Amygdala (tissue), 56 donors: ENCODE measurements around the gene KAZN.

Experiments used
- DNase-seq, 56 donors: peaks; one replicate each; lab custom pipeline; 2025; lab: John Stamatoyannopoulos, UW

The KAZN gene

DNA sequence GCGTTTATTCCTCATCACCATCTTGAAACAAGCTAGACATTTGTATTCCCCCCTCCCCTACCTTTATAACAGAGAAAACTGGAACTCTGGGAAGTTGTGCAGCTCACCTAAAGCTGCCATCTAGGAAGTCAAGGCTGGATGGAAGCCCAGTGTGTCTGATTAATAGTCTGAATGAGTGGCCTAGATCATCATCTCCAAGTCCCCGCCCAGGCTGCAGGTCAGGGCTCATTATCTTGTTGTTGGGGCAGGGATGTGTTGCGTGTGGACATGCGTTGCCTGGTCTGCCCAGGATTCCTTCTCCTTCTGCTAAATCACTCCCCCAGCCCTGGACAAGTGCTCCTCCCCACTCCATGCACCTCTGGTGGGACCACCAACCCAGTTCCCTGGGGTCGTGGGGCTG lies 14.7 kb upstream of the KAZN start:
- DNase-seq, result no peak

DNA sequence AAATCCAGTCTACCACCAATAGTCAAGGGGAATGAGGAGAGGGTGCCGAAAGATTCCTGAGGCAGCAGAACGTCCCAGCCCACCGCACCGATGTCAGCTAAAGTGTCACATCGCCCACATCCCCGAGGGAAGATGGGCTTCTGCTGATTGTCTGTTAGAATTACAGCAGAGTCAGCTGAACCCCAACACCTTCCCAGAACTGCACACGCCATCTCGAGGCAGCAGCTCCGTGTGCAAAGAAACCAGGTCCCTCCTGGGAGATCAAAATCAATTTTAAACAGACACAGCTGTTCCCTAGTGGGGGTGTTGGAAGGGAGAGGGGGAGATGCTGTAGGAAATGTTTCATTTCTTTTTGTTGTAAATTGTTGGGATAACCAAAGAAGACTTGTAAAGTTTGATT lies 12.8 kb upstream of the KAZN start:
- no peak for DNase-seq

DNA sequence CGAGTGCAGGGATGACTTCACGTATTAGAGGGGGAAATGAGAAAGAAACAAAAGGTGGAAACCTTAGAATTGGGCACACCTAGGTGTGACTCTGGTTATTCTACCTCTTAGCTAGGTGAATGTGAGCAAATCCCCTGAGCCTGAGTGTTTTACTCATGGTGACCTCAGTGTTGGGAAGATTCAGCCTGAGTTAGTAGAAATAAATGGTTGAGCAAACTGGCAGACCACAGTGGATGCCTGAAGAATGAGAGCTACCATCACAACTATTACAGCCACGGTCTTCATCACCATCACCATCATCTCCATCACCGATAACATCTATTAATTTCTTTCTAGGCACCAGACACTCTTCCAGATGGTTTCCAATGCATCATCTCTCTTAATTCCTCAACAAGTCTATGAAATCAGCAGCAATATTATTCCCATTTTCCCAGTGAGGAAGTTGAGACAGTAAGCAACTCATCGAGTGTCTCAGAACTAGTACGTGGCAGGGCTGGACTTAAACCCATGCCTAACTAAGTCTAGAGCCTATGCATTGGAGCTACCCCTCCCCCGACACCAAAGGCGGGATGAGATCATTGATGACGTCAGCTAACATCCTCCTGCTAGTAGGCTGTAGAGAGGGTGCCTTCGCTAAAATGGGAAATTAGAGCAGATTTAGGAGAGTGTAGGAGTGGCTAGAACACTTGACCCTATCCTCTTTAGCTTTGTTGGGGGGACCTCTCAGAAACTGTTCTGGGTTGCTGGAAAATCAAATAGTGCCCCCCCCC lies 7.9 kb upstream of the KAZN start:
- no peak for DNase-seq

DNA sequence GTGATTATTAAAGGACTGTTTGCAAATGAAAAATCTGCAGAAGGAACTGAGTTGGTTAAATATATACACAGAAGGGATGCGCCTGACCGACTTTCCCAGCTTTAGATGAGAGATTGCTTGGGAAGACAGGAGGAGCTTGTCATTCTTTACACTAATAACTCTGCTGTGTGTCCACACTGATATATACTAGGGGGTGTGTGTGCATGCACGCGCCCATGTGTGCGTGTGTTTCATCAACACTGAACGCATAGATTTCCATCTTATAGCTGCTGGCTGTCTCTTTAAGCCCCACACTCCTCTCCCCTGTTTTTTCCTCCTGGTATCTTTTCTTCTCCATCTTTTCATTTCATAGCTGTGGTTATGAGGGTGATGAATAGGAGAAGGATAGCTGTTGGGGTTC lies 6.9 kb upstream of the KAZN start:
- no peak for DNase-seq

DNA sequence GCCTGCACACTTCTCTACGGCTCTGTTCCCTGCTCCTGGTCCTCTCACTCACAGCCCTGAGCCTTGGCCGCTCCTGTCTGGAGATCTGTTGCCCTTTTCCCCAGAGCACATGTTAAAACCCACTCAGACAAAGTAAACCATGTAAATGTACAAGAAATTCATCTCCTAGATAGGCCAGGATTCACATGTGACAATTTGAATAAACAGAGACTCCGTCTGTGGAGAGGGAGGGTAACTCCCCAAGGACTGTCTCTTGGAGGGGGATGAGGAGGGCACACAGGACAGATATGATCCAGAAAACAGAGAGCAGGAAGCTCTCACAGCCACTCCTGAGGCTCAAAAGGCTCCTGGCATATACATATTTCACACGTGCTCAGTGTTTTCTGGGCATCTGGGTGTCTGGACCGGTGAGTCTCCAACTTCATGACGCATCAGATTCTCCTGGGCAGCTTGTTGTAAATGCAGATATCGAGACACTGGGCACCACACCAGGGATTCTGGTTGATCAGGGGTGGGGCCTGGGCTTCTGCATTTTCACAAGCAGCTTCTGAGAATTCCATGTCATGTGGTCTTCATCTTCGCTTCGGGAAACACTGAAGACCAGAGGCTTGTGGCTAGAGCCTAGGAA lies 6.4 kb upstream of the KAZN start:
- no peak for DNase-seq

DNA sequence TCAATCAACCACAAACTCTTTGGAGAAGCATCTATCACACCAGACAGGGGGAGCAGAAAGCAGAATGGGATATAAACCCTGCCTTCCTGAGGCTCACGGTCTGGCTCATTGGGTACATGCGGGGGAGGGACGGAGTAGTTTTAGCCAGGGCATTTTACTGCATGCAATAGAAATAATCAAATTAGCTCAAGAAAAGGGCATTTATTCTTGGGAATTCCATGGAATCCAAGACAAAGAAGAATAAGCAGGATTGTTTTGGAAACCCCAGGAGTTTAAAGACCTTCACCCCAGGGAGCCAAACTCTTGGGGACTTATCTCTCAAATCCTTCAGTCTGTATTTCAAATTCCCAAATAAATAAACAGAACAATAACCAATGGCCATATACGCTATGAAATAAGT lies 5.2 kb upstream of the KAZN start:
- DNase-seq, result no peak

DNA sequence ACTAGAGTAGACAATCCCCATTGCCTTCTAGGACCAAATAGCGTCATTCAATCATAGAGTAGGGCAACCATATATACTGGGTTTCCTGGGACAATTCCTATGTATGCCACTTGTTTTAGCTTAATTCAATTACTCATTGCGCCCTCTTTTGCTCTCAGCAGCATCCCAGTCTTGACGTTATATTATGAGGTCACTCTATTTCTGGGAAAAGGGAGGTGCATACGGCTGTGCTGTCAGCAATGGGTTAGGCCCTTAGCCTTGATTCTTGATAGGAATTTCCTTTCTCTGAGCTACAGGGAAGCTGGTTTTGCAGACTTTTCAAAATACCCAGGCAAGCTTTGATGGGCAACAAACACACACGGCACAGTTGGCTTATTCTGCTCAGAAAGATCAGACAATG lies 4.4 kb upstream of the KAZN start:
- DNase-seq, result no peak

DNA sequence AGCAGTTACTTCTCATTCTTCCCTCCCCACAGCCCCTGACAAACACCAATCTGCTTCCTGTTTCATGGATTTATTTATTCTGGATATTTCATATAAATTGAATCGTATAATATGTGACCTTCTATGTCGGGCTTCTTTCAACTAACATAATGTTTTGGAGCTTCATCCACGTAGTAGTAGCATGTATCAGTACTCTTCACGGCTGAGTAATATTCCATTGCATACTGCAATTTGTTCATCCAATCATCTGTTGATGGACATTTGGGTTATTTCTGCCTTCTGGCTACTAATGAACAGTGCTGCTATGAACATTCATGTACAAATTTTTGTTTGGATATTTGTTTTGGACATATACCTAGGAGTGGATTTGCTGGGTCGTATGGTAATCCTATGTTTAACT lies 1.9 kb upstream of the KAZN start:
- no peak for DNase-seq

DNA sequence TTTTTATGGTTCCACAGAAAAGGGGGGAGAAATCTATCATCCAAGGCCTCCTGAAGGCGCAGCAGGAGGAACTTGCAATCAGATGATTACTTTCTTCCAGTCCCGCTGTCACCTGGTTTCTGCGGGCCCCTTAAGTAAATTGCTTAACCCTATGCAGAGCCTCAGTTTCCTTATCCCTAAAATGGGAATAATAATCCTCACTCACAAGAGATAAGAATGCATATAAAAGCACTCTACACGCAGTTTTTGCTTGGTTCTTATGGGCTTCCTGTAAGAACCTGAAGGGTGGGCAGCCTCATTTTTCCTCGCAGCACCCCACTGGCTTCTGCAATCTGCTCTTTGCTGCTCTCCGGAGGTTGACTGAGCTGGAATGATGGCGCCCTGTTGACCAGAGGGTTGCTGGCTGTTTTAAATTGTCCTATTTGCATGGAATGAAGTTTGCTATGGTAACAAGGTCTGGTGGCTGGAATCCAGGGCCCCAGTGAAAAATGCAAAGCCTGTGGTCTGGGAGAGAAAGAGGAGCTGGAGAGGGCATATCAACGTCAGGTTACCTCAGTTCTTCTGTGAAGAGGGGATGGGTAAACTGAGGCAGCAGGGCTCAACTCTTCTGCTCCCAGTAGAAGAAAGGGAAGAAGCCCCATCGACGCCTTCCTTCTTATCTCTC lies 1.0 kb upstream of the KAZN start:
- DNase-seq, result no peak

DNA sequence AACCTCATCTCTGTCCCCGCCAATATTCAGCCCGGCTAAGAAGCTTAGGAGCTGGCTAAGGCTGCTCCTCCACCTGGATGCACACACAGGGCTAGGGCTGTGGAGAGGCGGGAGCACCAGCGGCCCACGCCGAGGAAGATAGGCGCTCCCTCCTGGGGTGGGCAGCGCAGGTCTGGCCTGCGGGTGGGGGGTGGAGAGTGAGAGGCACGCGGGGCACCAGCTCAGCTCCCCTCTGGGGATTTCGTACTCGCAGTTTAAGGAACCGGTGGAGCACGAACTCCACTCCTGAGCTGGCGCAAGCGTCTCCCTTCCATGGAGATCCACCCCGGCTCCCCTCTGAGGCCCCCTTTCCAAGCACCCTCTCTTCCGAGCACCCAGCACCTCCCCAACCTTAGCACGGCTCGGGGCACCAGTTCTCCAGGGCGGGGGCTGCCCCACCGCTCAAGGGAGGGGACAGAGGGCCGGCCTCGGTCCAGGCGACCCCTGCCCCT lies 433 bp upstream of the KAZN start:
- peak in 4 of 56 donors; percentile 38 to 48 (median 46) for DNase-seq

DNA sequence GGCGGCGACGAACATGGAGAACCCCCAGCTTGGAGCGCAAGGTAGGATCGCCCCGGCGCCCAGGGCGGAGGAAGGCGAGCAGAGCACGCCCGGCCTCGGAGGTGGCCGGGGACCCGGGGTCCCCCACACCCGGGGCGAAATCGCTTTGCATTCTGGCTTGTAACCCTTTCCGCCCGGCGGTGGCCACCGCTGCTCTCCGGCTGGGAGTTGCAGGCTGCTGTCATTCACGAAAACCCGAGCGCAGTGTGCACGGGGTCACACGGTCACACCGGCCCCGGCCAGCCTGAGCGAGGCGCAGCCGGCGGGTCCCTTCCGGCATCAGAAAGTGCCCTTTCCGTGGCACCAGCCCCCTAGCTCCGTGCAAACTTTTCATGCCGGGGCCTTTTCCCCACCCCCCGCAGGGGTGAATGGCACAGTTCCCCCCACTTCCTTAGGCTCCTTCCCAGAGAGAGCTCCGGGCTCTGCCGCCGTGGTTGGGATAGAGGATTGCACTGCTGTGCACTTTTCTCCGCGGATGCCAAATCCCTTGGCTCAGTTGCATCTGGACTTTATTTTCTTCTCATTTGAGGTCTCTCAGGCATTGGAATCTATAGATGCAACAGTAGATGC lies 802 bp downstream of the KAZN start:
- DNase-seq, result peak in 11 of 56 donors; percentile 4 to 42 (median 35)

DNA sequence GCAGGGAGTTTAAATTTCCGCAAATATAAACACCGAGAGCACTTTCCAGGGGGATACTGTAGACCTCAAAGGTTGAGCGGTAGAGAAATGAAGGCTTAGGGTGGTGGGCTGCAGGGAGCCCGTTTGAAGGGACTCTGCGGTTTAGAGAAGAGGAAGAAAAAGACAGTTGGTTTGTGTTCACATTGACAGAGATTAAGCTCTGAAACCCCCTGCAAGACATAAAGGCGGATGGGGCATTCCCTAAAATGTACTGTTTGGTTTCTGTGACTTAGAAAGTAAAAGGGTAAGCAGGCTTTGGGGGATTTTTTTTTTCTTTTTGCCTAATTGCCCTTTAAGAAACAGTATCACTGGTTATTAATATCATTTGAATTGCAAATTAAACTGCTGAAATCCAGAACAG lies 1.3 kb downstream of the KAZN start:
- no peak for DNase-seq

DNA sequence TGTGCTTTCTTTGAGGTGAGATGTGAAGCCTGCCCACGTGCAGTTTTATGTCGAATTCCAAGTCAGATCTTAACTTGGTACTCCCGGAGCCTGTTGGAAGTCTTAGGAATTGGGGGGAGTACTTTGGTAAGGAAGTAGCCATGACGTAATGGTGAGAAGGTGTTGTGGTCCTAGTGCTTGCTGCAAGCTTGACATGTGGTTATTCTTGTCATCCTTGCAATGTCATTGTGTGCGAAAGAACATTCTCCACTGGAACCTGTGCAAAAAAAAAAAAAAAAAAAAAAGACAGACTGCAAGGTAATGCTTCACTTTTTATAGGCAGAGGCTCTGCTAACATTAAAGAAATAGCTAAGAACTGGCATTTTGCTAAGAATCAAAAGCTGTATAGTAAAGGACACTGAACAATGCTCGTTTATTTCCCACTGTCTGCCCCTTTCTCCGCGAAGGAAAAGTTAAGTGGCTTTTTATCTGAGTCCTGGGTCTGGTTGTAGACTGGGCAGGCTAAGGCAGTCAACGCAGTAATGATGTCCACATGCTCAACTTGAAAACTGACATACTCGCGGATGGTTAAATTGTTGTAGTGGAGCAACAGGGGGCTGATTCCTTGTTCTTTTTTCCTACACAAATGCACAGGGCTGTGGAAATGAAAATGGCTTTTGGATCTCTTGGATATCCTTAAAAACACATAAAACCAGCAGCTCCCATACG lies 2.1 kb downstream of the KAZN start:
- no peak for DNase-seq

DNA sequence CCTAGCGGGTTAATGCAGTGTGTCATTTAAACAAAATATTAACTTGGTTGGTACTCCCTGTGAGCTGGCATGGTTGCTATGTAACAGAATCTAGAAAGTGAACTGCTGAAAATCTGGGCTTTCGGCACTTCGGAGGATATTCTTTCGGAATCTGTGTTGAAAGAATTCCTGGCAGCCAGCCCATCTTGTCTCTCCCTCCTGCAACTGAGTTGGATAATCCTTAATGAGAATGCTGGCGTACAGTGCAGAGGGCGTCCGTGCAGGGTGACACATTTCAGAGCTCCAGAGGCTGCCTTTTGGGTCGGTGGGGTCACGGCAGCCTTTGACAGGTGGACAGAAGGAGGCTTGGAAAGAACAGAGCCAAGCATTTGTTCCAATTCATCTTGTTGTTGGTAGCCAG lies 3.7 kb downstream of the KAZN start:
- peak in 26 of 56 donors; percentile 10 to 80 (median 30) for DNase-seq

DNA sequence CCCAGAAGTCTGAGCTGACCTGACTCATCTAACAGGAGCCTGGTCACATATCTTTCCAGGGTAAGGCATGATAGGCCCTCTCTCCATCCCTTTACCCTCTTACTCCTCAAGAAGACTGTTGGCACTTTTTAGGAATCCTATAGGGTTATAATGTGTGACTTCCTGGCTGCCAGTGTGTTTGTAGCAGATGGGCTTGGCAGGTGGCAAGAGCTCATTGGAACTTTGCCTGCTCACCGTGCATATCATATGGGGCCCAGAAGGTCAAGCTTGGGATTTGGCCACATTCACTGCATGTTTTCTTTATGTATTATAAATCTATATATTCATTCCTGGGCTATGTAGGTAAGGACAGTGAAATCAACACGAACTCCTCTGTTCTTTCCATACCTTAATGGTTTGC lies 5.2 kb downstream of the KAZN start:
- DNase-seq, result no peak

DNA sequence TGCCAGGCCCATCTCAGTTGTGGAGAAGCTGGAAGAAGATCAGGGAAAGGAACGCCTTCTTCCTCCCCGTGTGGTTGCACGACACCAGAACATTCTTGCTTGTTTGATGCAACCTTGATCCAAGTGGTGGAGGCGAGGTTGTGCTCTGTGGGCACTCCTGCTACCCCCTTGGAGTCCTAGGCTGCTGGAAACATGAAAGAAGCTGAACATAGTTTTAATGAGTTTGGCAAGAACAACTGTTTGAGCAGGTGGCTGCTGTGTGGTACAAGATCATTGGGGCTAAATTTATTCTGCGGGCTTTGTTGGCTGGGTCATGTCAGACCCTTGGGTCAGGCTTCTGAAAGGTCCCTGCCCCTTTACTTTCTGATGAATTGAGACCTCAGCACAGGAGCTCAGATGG lies 5.9 kb downstream of the KAZN start:
- DNase-seq, result no peak

DNA sequence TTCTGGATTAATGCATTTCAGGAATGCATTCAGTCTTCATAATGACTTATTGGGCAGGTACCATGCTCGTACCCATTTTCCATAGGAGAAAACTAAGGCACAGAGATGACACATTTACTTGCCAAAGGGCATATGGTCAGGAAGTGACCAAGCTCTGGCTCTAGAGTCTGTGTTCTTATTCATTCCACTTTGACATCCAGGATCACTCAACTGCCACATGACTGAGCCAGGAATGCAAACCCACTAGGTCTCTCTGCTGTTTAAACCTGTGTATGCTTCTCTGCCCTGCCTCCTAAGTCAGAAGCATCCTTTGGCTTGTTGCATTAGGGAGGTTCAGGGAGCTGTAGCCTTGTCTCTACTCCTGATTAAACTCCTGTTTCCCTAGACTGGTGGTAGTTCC lies 7.5 kb downstream of the KAZN start:
- DNase-seq, result no peak

DNA sequence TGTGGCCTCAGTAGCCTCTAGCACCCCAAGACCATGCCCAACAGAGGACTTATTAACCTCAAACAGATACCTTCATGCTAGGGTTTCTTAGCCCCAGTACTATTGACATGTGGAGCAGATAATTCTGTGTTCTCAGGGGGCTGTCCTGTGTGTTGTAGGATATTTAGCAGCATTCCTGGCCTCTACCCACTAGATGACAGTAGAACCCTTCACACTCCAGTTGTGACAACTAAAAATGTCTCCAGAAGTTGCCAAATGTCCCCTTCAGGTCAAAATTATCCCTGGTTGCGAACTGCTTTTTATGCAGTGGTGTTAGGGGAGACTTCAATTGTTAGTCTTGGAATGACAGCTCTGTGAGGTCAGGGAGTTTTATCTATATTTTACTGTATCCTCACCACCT lies 8.1 kb downstream of the KAZN start:
- DNase-seq, result peak in 1 of 56 donors; percentile 21

DNA sequence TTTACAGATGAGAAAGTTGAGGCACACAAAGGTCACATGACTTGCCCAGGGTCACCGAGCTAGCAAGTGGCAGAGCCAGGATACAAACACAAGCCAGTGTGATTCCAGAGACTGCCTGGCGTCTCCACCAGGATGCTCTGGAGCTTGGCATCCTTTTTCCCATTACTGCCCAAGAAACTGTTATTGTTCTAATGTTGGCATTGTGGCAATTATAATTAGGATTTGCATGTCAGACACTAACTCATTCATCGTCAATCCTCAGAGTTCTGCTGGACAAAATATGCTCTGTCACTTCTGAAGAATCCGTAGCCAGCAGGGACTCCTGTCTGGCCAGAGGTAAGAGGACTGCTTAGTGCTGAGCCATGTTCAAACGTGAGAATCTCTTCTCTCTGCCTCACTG lies 8.8 kb downstream of the KAZN start:
- DNase-seq, result peak in 2 of 56 donors; percentile 18 to 26

DNA sequence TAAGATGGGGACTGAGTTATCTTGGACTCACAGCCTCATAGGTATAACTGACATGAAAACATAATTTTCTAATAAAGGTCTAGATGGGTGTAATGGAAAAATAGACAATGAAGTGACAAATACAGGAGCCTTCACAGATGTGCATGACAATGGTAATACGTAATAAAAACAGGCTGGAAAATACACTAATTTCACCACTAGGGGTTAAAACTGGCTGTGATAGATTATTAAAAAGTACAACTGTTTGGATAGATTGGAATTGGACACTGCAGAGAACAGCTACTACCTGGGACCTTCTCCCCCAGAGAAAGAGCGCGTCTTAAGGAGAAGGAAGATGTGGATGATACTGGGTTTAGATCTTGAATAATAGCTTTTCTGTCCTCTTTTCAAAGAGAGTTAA lies 9.8 kb downstream of the KAZN start:
- no peak for DNase-seq

DNA sequence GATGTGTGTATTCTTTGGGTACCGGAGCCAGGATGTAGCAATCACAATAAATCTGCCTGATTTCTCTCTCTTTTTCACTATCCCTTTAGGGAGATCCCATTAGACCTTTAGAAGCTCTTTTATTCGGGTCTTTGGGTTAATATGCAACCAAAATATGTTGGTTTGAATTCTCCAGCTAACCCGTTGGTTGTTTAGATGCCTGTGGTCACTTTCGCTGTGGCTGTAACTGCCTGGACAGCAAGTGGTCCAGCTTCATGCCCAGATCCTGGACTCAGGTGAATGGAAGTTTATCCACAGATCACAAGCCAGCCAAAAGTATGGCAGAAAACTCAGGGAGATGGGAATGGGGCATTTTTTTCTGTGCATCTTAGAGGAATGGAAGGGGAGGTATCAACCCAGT lies 12.3 kb downstream of the KAZN start:
- DNase-seq, result no peak
